Measurements from ENCODE around the gene FDX1.

DNA sequence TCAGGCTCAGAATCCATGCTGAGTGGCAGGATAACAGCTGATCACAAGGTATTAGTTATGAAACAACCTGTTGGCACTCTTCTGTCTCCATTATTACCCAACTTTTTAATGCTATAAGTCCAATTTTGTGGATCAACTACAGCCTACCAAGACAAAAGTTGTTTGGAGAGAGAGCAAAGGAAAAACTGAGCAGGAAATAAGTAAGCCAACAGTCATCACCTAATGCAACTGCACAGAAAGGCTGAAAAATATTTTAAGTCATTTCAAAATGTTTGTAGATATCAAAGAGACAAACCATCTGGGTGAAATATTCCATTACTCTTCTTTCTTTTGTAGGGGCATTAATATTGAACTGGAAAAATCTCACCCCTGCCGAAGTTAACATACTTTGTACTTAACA, 41.6 kb downstream of the FDX1 start:
- TF ChIP-seq, protein P1, sequence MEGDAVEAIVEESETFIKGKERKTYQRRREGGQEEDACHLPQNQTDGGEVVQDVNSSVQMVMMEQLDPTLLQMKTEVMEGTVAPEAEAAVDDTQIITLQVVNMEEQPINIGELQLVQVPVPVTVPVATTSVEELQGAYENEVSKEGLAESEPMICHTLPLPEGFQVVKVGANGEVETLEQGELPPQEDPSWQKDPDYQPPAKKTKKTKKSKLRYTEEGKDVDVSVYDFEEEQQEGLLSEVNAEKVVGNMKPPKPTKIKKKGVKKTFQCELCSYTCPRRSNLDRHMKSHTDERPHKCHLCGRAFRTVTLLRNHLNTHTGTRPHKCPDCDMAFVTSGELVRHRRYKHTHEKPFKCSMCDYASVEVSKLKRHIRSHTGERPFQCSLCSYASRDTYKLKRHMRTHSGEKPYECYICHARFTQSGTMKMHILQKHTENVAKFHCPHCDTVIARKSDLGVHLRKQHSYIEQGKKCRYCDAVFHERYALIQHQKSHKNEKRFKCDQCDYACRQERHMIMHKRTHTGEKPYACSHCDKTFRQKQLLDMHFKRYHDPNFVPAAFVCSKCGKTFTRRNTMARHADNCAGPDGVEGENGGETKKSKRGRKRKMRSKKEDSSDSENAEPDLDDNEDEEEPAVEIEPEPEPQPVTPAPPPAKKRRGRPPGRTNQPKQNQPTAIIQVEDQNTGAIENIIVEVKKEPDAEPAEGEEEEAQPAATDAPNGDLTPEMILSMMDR (conservative IDR thresholded peaks at IDR 0.05; ENCODE audit: low read length), result no peak
- TF ChIP-seq EZH2phosphoT487 (IDR thresholded peaks at IDR 0.05; ENCODE audit: borderline replicate concordance, low read depth, low read length), result no peak

Measured in OCI-LY7 (cell line).